GM23338 (cell line): ENCODE data around the gene PARD6B.

ENCODE experiments used
- CREB1 ChIP-seq: fragments of 250-450 bp; sonication (Bioruptor Pico); IDR thresholded peaks from 2 replicates; pipeline ENCODE4 v1.5.0; 2020; ENCODE audit warnings: low read depth, mild to moderate bottlenecking, moderate library complexity
- EZH2 ChIP-seq: fragments of 200-600 bp; sonication (generic); IDR thresholded peaks from one replicate; pipeline ENCODE4 v1.8.0; 2017; ENCODE audit warnings: antibody characterized with exemption, mild to moderate bottlenecking, low read depth; ENCODE audit not compliant: unreplicated experiment
- EZH2phosphoT487 ChIP-seq: fragments of 200-600 bp; sonication (generic); IDR thresholded peaks from one replicate; pipeline ENCODE4 v1.8.1; 2018; ENCODE audit warnings: antibody characterized with exemption; ENCODE audit not compliant: unreplicated experiment
- NANOG ChIP-seq: IDR thresholded peaks from 2 replicates; pipeline ENCODE4 v1.6.1; 2016; ENCODE audit warnings: antibody characterized with exemption, borderline replicate concordance
- POLR2AphosphoS5 ChIP-seq: IDR thresholded peaks from 2 replicates; pipeline ENCODE4 v1.6.1; 2016; ENCODE audit warnings: antibody characterized with exemption, low read depth
- TF ChIP-seq, protein P1 (sequence below), 2 experiments: fragments of 200-600 bp in 1 of 2; sonication (generic) in 1 of 2; conservative IDR thresholded peaks; 2 replicates each; pipeline versions ENCODE4 v1.5.1 to v1.6.1; 2016 to 2017; ENCODE audit warnings: antibody characterized with exemption in 2 of 2, low read depth in 2 of 2, mild to moderate bottlenecking in 2 of 2, moderate library complexity in 1 of 2
- TF ChIP-seq, protein P2 (sequence below): IDR thresholded peaks from one replicate; pipeline ENCODE4 v1.6.1; 2018; ENCODE audit warnings: antibody characterized with exemption; ENCODE audit not compliant: unreplicated experiment

- TF ChIP-seq, protein P1, sequence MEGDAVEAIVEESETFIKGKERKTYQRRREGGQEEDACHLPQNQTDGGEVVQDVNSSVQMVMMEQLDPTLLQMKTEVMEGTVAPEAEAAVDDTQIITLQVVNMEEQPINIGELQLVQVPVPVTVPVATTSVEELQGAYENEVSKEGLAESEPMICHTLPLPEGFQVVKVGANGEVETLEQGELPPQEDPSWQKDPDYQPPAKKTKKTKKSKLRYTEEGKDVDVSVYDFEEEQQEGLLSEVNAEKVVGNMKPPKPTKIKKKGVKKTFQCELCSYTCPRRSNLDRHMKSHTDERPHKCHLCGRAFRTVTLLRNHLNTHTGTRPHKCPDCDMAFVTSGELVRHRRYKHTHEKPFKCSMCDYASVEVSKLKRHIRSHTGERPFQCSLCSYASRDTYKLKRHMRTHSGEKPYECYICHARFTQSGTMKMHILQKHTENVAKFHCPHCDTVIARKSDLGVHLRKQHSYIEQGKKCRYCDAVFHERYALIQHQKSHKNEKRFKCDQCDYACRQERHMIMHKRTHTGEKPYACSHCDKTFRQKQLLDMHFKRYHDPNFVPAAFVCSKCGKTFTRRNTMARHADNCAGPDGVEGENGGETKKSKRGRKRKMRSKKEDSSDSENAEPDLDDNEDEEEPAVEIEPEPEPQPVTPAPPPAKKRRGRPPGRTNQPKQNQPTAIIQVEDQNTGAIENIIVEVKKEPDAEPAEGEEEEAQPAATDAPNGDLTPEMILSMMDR (conservative IDR thresholded peaks at IDR 0.05; ENCODE audit: low read depth in 2 of 2): no peak
- TF ChIP-seq, protein P2, sequence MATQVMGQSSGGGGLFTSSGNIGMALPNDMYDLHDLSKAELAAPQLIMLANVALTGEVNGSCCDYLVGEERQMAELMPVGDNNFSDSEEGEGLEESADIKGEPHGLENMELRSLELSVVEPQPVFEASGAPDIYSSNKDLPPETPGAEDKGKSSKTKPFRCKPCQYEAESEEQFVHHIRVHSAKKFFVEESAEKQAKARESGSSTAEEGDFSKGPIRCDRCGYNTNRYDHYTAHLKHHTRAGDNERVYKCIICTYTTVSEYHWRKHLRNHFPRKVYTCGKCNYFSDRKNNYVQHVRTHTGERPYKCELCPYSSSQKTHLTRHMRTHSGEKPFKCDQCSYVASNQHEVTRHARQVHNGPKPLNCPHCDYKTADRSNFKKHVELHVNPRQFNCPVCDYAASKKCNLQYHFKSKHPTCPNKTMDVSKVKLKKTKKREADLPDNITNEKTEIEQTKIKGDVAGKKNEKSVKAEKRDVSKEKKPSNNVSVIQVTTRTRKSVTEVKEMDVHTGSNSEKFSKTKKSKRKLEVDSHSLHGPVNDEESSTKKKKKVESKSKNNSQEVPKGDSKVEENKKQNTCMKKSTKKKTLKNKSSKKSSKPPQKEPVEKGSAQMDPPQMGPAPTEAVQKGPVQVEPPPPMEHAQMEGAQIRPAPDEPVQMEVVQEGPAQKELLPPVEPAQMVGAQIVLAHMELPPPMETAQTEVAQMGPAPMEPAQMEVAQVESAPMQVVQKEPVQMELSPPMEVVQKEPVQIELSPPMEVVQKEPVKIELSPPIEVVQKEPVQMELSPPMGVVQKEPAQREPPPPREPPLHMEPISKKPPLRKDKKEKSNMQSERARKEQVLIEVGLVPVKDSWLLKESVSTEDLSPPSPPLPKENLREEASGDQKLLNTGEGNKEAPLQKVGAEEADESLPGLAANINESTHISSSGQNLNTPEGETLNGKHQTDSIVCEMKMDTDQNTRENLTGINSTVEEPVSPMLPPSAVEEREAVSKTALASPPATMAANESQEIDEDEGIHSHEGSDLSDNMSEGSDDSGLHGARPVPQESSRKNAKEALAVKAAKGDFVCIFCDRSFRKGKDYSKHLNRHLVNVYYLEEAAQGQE: no peak
- TF ChIP-seq EZH2 (no peak), EZH2phosphoT487 (no peak), POLR2AphosphoS5 (no peak), NANOG (no peak), CREB1 (CRISPR knock-in tag) (no peak)
Observed at GRCh38 chr20:50724851-50725723, 6.3 kb upstream of the PARD6B start.
